T-cell (primary cell): ENCODE measurements around the gene NPTX1. TPM values are rescaled to one million over a fixed set of nuclear protein-coding genes. Genes with fewer than 3 reads are reported as not detected.

ENCODE experiments used
- ATAC-seq, 4 experiments: fragments of 200-7000 bp in 3 of 4; fragments of 150-1000 bp in 1 of 4; cut with Tn5 transposase; replicated peaks in 1 of 4; 1 replicate in 3 of 4; 2 replicates in 1 of 4; pipeline ENCODE4 v1.10.0; 2021; ENCODE audit warnings: moderate library complexity in 3 of 4, mild to moderate bottlenecking in 2 of 4, moderate number of reproducible peaks in 1 of 4
- CTCF ChIA-PET, 2 donors: fragments of 300-600 bp; sonication (Branson Sonifier 250); formaldehyde crosslinking; loops; one replicate each; lab custom pipeline; 2022; ENCODE audit warnings: antibody characterized with exemption in 2 of 2; lab: Charles Lee
- POLR2A ChIA-PET, 2 donors: fragments of 300-600 bp; sonication (Branson Sonifier 250); formaldehyde crosslinking; loops; one replicate each; lab custom pipeline; 2022; ENCODE audit warnings: antibody characterized with exemption in 2 of 2; lab: Charles Lee
- DNase-seq, 35 experiments: peaks; one replicate each; pipeline versions ENCODE4 v3.0.0 to v3.0.0-alpha.2; 2013 to 2023
- H3K27ac ChIP-seq: one replicate; pipeline ENCODE4 v1.5.1; 2013; ENCODE audit warnings: low read length
- H3K27me3 ChIP-seq, 2 experiments: replicated peaks in 1 of 2; 1 replicate in 1 of 2; 2 replicates in 1 of 2; pipeline versions ENCODE4 v1.6.1 to v1.7.0; 2013; ENCODE audit warnings: low read length in 1 of 2, mixed read lengths in 1 of 2; ENCODE audit not compliant: control insufficient read depth in 2 of 2, insufficient read depth in 2 of 2; ENCODE audit errors: extremely low read depth in 1 of 2
- H3K36me3 ChIP-seq, 2 donors: 1 replicate in 1 of 2; 2 replicates in 1 of 2; pipeline versions ENCODE4 v1.6.1 to v1.7.0; 2013; ENCODE audit warnings: low read length in 1 of 2; ENCODE audit not compliant: control insufficient read depth in 2 of 2, insufficient read depth in 1 of 2; ENCODE audit errors: extremely low read depth in 1 of 2
- H3K4me1 ChIP-seq, 2 experiments: 1 replicate in 1 of 2; 2 replicates in 1 of 2; pipeline versions ENCODE4 v1.6.1 to v1.7.0; 2013; ENCODE audit warnings: low read length in 2 of 2, mixed read lengths in 1 of 2; ENCODE audit not compliant: insufficient read depth in 2 of 2, control insufficient read depth in 1 of 2; ENCODE audit errors: extremely low read depth in 1 of 2
- H3K4me3 ChIP-seq, 2 donors: 1 replicate in 1 of 2; 2 replicates in 1 of 2; pipeline versions ENCODE4 v1.5.1 to v1.7.0; 2013; ENCODE audit warnings: mild to moderate bottlenecking in 2 of 2, low read length in 1 of 2, moderate library complexity in 1 of 2; ENCODE audit not compliant: control insufficient read depth in 1 of 2; ENCODE audit errors: extremely low read depth in 1 of 2
- H3K9me3 ChIP-seq: 2 replicates; pipeline ENCODE4 v1.7.0; 2013
- H3K27ac Mint-ChIP-seq, 2 donors: one replicate each; pipeline ENCODE4 v1.8.0; 2020 to 2021; ENCODE audit warnings: mild to moderate bottlenecking in 2 of 2, mixed read lengths in 2 of 2
- H3K27me3 Mint-ChIP-seq, 2 donors: one replicate each; pipeline ENCODE4 v1.8.0; 2021 to 2022; ENCODE audit warnings: mixed read lengths in 2 of 2
- H3K36me3 Mint-ChIP-seq: one replicate; pipeline ENCODE4 v1.8.0; 2021; ENCODE audit warnings: mixed read lengths
- H3K4me1 Mint-ChIP-seq, 3 donors: one replicate each; pipeline ENCODE4 v1.8.0; 2020 to 2022; ENCODE audit warnings: mixed read lengths in 3 of 3, mild to moderate bottlenecking in 1 of 3
- H3K4me3 Mint-ChIP-seq, 3 donors: one replicate each; pipeline ENCODE4 v1.8.0; 2020 to 2022; ENCODE audit warnings: mild to moderate bottlenecking in 3 of 3, mixed read lengths in 3 of 3, moderate library complexity in 3 of 3
- H3K9me3 Mint-ChIP-seq, 3 donors: one replicate each; pipeline ENCODE4 v1.8.0; 2020 to 2022; ENCODE audit warnings: mixed read lengths in 3 of 3
- WGBS: methylation state at CpG from one replicate; pipeline ENCODE4 v1.1.5; 2013; ENCODE audit warnings: missing lambda C conversion rate; ENCODE audit not compliant: insufficient coverage; 5-methylcytosine and 5-hydroxymethylcytosine counted together
- total RNA-seq, 35 experiments: library from RNA in 6 of 35; stranded (reverse) in 6 of 35; fragments of 120-200 nt in 1 of 35; gene quantifications; one replicate each; pipeline versions ENCODE4 v1.2.1 to v1.2.4 and lab custom pipeline; 2013 to 2026

Gene NPTX1
- total RNA-seq, 5 donors from 2014 or later (not counting 1 experiment from before 2014, with no cell fraction given) = 0.13 to 0.67 (median 0.33) TPM

GRCh38 chr17:80476877-80477646 lies 655 bp upstream of the NPTX1 start:
- Mint-ChIP-seq H3K9me3 (no peaks in the 10 kb centered on the region), H3K27ac (no peak overlapping the region), H3K4me3 (peak overlapping the region in 2 of 3 donors; percentile 24 to 47), H3K36me3 (no peaks in the 10 kb centered on the region), H3K27me3 (peaks cover 42 to 67% of the 10 kb centered on the region in 2 donors), H3K4me1 (peaks cover 20 to 26% (median 23%) of the 10 kb centered on the region in 3 donors)
- DNase-seq = peak in 2 of 35 experiments; percentile 4 to 20
- ATAC-seq = no peak
- Histone ChIP-seq H3K4me1 (peaks cover 4 to 55% of the 10 kb centered on the region in 2 experiments), H3K27me3 (peaks cover 8 to 88% of the 10 kb centered on the region in 2 experiments), H3K9me3 (no peaks in the 10 kb centered on the region), H3K27ac (no peak overlapping the region), H3K36me3 (no peaks in the 10 kb centered on the region), H3K4me3 (peak overlapping the region; percentile 18 to 59)
- ChIA-PET POLR2A (no interaction called here), CTCF (interaction anchor here in 1 of 2 donors (0.6 kb wide), 1 partner anchor 510 kb away, joined by 13 read pairs; no protein-coding TSS in a partner anchor)
- WGBS = 3% methylated on average over 83 of the region's 84 CpGs

- H3K4me1 Mint-ChIP-seq = peaks cover 26 to 34% (median 30%) of the 10 kb centered on the region in 3 donors
- H3K36me3 ChIP-seq = no peaks in the 10 kb centered on the region
- H3K9me3 ChIP-seq = no peaks in the 10 kb centered on the region
- DNase-seq (peak in 4 of 35 experiments; percentile 5 to 28 (median 14)), ATAC-seq (peak in 3 of 4 experiments; percentile 12 to 37 (median 18))
- H3K4me3 ChIP-seq = peak overlapping the region in 1 of 2 donors; percentile 54
- no peaks in the 10 kb centered on the region for H3K36me3 Mint-ChIP-seq
- H3K27ac ChIP-seq = no peak overlapping the region
- H3K27me3 Mint-ChIP-seq = peaks cover 38 to 65% of the 10 kb centered on the region in 2 donors
- peak overlapping the region; percentile 69 to 78 (median 69) for H3K4me3 Mint-ChIP-seq
- WGBS = 4% methylated on average over 52 of the region's 55 CpGs
- ChIA-PET CTCF (no interaction called here), POLR2A (interaction anchor here in 1 of 2 donors (0.6 kb wide), 2 partner anchors 21 to 811 kb away, joined by 3 to 5 read pairs; no protein-coding TSS in a partner anchor)
- H3K4me1 ChIP-seq = peaks cover 6 to 64% of the 10 kb centered on the region in 2 experiments
- no peaks in the 10 kb centered on the region for H3K9me3 Mint-ChIP-seq
- no peak overlapping the region for H3K27ac Mint-ChIP-seq
- H3K27me3 ChIP-seq = peaks cover 4 to 88% of the 10 kb centered on the region in 2 experiments
These were observed 1.2 kb downstream of the NPTX1 start for GRCh38 chr17:80474961-80475909.

GRCh38 chr17:80474231-80474960 lies 2.0 kb downstream of the NPTX1 start:
- Mint-ChIP-seq H3K4me3 (peak overlapping the region; percentile 69 to 78 (median 69)), H3K36me3 (no peaks in the 10 kb centered on the region), H3K4me1 (peaks cover 26 to 34% (median 30%) of the 10 kb centered on the region in 3 donors), H3K27me3 (peaks cover 32 to 59% of the 10 kb centered on the region in 2 donors), H3K9me3 (no peaks in the 10 kb centered on the region), H3K27ac (no peak overlapping the region)
- ChIA-PET CTCF (interaction anchor here (0.5 to 0.6 kb wide), 2 partner anchors 100 to 1127 kb away, joined by 3 read pairs; no protein-coding TSS in a partner anchor), POLR2A (no interaction called here)
- WGBS = 33% methylated on average over 10 of the region's 16 CpGs
- H3K36me3 ChIP-seq = no peaks in the 10 kb centered on the region
- H3K27me3 ChIP-seq = peaks cover 4 to 85% of the 10 kb centered on the region in 2 experiments
- peak overlapping the region in 1 of 2 donors; percentile 54 for H3K4me3 ChIP-seq
- peaks cover 6 to 64% of the 10 kb centered on the region in 2 experiments for H3K4me1 ChIP-seq
- peak in 1 of 4 experiments; percentile 30 for ATAC-seq
- H3K27ac ChIP-seq = no peak overlapping the region
- DNase-seq = peak in 7 of 35 experiments; percentile 9 to 49 (median 18)
- H3K9me3 ChIP-seq = no peaks in the 10 kb centered on the region

GRCh38 chr17:80473701-80474100 lies 2.7 kb downstream of the NPTX1 start:
- ChIA-PET CTCF (interaction anchor here (0.5 to 0.6 kb wide), 2 partner anchors 101 to 1128 kb away, joined by 3 read pairs; no protein-coding TSS in a partner anchor), POLR2A (no interaction called here)
- peaks cover 0 to 85% of the 10 kb centered on the region in 2 experiments for H3K27me3 ChIP-seq
- DNase-seq (no peak), ATAC-seq (no peak)
- H3K27me3 Mint-ChIP-seq = peaks cover 33 to 59% of the 10 kb centered on the region in 2 donors
- no peak overlapping the region for H3K4me3 Mint-ChIP-seq
- H3K36me3 ChIP-seq = no peaks in the 10 kb centered on the region
- no peaks in the 10 kb centered on the region for H3K9me3 Mint-ChIP-seq
- no peaks in the 10 kb centered on the region for H3K9me3 ChIP-seq
- no peaks in the 10 kb centered on the region for H3K36me3 Mint-ChIP-seq
- no peak overlapping the region for H3K27ac ChIP-seq
- no peak overlapping the region for H3K27ac Mint-ChIP-seq
- peaks cover 24 to 27% (median 26%) of the 10 kb centered on the region in 3 donors for H3K4me1 Mint-ChIP-seq
- no peak overlapping the region for H3K4me3 ChIP-seq
- peaks cover 6 to 58% of the 10 kb centered on the region in 2 experiments for H3K4me1 ChIP-seq
- WGBS = 78% methylated on average over 7 of the region's 7 CpGs

- Mint-ChIP-seq H3K4me1 (peaks cover 23 to 27% (median 26%) of the 10 kb centered on the region in 3 donors), H3K4me3 (peak overlapping the region in 1 of 3 donors; percentile 22), H3K27me3 (peaks cover 38 to 64% of the 10 kb centered on the region in 2 donors), H3K36me3 (no peaks in the 10 kb centered on the region), H3K9me3 (no peaks in the 10 kb centered on the region), H3K27ac (no peak overlapping the region)
- ATAC-seq (no peak), DNase-seq (no peak)
- CTCF ChIA-PET = no interaction called here
- POLR2A ChIA-PET = no interaction called here
- no peaks in the 10 kb centered on the region for H3K36me3 ChIP-seq
- 87% methylated on average over 12 of the region's 12 CpGs for WGBS
- H3K4me3 ChIP-seq = no peak overlapping the region
- H3K4me1 ChIP-seq = peaks cover 6 to 52% of the 10 kb centered on the region in 2 experiments
- H3K27me3 ChIP-seq = peaks cover 0 to 87% of the 10 kb centered on the region in 2 experiments
- H3K9me3 ChIP-seq = no peaks in the 10 kb centered on the region
- no peak overlapping the region for H3K27ac ChIP-seq
These were observed 3.4 kb downstream of the NPTX1 start for GRCh38 chr17:80472996-80473395.
